HG02840 (cell line): ENCODE measurements around the gene C1orf210.

Source experiments
- ATAC-seq: cut with Tn5 transposase; IDR thresholded peaks from one replicate; pipeline ENCODE4 v1.9.1; 2021; ENCODE audit warnings: mild to moderate bottlenecking, moderate library complexity, moderate number of reproducible peaks; ENCODE audit not compliant: unreplicated experiment, low FRiP score

C1orf210 gene

DNA sequence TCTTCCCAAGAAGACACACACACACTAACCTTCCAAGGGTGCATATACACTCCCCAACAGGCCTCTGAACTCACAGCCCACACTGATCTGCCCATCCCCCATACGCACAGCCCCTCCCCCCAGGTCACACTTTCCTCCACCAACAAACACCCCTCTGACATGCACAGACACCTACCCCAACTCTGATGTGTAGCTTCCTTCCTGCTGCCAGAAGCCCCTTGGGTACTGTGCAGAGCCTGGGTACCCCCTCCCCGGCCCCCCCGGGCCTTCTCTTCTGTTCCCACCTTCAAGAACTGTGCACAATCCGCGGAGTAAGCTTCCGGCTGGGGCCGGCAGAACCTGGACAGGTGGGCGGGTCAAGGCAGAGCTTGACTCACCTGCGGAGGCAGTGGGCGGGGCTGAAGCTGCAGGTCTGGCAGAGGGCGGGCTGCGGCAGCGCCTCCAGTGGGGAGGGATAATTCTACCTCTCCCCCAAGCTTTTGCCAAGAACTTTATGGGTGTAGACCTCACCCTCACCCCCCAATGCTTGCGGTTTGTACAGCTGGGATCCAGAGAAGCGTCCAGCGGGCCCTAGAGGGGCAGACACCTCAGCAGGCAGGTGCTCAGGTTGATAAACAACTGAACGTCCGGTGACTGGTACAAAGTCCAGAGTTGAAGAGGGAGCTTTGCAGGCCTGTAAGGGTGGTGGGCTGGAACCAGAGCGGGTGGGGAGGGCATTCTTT lies at the start of gene C1orf210:
Gene C1orf210 (minus strand): TSS at position 313 of the 722 bp plus-strand sequence. CDS start 2,311 bp downstream, outside the sequence.
- ATAC-seq, result no peak

DNA sequence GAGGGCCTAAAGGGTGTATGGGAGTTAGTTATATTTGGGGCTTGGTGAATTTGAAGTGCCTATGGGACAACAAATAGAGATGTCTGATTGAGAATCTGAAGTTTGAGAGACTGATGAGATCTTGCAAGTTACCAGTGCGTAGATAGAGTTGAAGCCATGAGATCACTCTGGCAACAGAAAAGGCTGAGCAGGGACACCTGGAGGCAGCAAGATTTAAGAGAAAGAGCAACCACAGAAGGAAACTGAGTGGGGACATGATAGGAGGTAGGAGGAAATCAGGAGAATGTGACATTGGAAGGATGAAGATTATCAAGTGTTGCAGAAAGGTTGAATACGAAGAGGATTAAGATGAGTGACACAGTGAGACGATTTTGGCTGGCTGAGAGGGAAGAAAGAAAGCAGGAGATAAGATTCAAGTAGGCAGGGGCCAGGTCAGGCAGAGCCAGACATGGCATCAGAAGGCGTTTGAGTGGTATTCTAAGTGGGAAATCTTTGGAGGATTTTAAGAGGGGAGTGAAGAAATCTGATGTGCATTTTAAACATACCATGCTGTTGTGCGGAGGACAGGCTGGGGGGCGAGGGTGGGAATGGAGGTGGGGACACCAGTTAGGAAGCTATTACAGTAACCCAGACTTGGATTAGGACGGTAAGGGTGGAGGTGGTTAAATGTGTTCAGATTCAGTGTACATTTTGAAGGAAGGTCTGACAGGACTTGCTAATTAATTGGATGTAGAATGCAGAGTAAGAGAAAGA lies 49.2 kb upstream of the C1orf210 start:
- ATAC-seq, result no peak

DNA sequence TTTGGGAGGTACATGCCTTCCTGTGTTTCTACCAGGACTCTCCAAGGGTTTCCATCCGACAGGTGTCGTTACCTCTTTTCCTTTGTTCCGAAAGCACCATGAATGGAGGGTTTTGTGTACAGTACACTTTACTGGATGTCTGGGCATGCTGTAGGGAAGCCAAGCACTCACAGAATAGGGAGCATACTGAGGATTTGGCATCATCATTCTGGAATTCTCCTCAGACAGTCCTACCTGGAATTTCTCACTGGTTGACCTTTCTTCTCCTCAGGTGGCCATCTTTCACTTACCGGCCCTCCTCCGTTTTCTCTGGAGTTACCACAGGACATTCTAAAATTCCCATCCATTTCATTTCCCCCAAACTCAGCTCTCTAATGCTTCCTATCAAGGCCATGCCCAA lies 46.3 kb upstream of the C1orf210 start:
- no peak for ATAC-seq

DNA sequence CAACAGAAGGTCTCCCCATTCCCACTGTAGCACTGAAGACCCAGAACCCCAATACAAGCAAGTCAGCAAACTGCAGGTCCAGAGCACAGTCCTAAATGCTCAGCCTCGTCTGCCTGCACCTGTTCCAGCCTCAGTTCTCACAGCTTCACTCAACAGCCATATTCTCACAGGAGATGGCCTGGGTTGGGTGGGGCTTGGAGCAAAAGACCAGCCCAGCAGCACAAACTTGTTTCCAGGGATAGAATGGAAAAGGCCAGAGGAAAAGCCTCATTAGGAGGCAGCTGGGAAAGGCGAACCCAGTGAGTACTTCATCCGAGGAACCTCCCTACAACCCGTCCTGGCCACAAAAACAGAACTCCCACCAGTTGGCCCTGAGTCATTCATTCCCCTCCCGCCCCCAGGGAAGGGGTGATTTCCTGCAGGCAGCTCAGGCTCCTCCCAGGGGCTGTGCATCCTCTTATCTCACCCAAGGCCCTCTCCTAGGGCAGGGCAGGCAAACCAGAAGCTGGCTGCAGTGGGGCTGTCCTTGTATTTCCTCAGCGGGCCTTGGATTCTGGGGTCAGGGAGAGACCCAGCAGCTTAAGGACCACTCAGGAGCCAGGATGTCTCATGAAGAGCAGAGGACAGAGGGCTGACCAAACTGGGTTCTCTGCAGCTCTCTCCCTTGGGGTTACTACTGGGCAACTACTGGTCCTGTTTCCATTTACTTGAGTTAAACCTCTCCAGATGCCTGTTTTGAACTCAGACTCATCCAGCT lies 44.8 kb upstream of the C1orf210 start:
- no peak for ATAC-seq

DNA sequence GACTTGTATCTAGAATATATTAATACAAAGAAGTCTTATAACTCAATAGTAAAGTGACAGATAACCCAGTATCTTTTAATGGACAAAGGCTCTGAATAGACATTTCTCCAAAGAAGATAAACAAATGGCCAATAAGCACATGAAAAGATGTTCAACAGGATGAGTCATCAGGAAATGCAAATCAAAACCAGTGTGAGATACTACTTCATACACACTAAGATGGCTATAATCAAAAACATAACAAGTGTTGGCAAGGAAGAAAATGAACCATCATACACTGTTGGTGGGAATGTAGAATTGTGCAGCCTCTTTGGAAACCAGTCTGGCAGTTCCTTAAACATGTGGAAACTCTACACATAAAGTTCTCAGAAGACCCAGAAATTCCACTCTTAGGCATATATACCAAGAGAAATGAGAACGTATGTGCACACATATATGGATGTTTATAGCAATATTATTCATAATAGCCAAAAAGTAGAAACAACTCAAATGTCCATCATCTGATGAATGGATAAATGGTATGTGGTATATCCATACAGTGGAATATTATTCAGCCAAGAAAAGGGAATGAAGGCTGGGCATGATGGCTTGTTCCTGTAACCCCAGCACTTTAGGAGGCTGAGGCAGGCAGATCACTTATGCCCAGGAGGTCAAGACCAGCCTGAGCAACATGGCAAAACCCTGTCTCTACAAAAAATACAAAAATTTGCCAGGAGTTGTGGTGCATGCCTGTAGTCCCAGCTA lies 42.3 kb upstream of the C1orf210 start:
- ATAC-seq, result no peak

DNA sequence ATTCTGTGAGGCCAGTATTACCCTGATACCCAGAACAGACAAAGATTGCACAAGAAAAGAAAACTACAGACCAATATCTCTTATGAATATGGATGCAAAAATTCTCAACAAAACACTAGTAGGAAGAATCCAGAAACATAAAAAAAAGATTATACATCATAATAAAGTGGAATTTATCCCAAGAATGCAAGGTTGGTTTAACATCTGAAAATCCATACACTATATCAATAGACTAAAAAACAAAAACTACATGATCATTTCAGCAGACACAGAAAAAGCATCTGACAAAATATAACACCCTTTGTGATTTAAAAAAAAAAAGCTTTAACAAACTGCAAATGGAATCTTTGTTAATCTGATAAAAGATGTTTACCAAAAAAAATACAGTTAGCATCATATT lies 40.0 kb upstream of the C1orf210 start:
- ATAC-seq, result no peak

DNA sequence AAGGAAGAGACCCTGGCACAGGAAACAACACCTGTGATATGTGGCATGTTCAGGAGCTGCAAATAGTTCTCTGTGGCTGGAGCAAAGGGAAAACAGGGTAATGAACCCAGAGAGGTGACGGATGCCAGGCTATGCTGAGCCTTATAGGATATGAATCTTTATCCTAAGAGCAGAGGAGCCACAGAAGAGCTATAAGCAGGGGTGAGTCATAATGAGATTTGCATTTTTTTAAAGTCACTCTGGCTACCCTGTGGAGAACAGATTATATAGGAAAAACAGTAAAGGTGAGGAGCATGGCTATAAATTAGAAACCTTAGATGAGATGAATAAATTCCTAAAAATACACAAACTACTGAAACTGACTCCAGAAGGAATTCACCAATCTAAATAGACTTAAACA lies 39.4 kb upstream of the C1orf210 start:
- ATAC-seq, result no peak

DNA sequence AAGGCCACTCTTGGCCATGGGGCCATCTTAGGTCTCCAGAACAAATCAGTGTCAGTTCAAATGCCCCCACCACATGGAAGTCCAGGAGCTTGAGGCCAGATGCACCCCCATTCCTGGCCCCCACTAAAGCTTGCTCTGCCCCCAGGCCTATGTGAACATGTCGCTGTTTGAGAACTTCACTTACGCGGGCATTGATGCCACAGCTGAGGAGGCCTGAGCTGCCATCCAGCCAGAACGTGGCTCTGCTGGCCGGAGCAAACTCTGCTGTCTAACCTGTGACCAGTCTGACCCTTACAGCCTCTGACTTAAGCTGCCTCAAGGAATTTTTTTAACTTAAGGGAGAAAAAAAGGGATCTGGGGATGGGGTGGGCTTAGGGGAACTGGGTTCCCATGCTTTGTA lies 37.1 kb upstream of the C1orf210 start:
- no peak for ATAC-seq

DNA sequence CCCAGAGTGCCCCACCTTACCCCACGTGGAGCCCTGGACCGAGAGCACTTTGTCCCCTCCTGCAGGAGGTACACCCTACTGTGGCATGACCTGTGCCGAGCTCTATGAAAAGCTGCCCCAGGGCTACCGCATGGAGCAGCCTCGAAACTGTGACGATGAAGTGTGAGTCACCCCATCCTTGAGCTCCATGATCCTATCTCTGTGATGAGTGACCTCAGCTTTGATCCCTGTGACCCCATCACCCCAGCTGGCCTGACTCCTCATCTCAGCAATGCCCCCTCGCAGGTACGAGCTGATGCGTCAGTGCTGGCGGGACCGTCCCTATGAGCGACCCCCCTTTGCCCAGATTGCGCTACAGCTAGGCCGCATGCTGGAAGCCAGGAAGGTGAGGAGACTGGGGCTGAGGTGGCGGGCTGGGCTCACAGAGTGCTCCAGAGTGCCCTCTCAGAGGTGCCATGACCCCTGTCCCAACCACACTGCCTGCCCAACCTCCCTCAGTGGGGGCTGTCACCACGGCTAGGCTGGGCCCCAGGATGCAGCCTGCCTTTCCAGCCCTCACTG lies 36.0 kb upstream of the C1orf210 start:
- no peak for ATAC-seq

DNA sequence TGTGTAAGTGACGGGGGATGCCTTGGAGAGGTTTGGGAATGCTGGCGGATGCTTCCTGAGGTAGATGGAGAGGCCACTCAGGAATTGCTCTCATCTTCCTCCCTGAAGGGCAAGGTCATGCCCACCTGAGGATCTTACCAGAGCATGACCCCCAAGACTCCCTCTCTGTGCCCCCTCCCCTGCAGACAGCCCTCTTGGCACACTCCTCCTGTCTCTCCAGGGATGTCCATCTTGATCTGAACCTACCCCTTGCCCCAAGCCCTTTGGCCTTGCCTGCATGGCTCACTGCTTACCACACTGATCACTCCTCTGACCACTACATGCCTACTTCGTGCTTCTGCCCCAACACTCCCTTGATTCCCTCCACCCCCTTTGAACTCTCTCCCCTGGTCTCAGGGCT lies 34.4 kb upstream of the C1orf210 start:
- ATAC-seq, result no peak

DNA sequence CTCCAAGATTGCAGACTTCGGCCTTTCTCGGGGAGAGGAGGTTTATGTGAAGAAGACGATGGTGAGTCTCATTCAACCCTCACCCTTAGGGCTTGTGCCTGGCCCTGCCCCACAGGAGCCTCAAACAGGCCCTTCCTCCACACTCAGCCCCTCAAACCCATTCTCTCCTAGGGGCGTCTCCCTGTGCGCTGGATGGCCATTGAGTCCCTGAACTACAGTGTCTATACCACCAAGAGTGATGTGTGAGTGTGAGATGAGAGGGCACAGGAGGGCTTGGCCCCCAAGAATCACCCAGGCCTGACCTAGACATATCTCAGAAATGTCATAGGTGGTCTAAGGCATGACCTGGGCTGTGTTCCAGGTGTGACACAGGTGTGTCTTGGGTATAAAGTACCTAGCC lies 33.9 kb upstream of the C1orf210 start:
- ATAC-seq, result no peak

DNA sequence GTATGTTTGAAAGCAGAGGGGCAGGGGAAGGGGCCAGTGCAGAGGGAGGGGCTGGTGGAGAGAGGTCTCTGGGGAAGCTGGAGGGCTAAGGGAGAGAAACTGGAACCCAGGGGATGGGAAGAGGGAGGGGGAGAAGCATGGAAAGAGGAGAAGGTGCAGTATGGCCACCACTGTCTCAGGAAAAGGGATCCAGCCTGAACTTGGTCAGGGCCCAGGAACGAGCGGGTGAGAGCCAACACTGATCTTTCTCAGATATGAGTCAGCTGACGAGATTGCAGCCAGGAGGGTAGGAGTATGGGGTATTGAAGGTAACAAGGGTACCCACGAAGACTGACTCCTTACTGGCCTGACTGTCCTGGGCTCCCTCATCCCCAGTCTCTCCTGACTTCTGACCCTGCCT lies 33.5 kb upstream of the C1orf210 start:
- ATAC-seq, result no peak

DNA sequence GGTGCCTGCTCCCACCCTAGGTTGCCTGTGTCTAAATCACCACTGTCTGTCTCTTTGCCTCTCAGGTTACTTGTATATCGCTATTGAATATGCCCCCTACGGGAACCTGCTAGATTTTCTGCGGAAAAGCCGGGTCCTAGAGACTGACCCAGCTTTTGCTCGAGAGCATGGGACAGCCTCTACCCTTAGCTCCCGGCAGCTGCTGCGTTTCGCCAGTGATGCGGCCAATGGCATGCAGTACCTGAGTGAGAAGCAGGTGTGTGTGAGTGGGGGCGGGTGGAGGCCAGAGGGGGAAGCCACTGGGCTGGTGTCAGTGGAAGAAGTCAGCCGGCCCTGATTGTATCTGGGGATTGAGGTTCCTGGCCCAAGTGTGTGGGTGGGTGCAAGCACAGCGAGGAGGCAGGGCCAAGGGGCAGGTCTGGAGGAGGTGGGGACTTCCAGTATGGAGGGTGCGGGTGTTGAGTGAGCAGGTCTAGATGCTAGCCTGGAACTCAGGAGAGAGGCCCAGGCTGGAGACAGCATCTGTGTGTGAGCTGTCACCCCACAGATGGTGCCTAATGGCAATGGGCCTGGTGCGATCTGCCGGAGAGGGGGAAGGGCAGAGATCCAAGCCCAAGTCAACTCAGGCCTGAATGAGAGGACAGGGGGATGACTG lies 32.6 kb upstream of the C1orf210 start:
- no peak for ATAC-seq

DNA sequence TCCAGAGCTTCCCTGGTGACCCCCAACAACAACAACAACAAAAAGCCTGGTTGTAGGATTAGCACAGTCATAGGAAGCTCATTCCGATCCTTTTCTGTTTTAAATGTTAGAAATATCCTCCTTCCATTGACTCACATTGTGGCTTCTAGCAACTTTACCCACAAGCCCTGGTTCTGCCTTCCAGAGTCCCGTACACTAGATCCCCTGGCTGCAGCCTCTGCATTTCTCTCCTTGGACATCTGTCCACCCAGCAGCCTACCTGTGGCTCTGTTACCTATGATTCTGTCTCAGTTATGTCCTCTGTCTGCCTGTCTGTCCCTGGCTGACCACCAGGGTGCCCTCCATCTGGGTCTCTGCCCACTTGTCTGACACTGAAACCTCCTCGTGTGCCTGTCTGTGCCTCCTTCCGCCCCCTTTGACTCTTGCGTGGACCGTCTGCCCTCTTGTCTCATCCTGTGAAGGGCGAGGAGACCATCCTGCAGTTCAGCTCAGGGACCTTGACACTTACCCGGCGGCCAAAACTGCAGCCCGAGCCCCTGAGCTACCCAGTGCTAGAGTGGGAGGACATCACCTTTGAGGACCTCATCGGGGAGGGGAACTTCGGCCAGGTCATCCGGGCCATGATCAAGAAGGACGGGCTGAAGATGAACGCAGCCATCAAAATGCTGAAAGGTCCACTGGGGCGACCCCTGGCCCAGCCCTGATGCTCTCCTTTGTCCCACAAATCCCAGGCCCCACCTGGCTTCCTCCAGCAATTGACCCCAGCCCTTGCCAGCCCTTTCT lies 31.5 kb upstream of the C1orf210 start:
- no peak for ATAC-seq

DNA sequence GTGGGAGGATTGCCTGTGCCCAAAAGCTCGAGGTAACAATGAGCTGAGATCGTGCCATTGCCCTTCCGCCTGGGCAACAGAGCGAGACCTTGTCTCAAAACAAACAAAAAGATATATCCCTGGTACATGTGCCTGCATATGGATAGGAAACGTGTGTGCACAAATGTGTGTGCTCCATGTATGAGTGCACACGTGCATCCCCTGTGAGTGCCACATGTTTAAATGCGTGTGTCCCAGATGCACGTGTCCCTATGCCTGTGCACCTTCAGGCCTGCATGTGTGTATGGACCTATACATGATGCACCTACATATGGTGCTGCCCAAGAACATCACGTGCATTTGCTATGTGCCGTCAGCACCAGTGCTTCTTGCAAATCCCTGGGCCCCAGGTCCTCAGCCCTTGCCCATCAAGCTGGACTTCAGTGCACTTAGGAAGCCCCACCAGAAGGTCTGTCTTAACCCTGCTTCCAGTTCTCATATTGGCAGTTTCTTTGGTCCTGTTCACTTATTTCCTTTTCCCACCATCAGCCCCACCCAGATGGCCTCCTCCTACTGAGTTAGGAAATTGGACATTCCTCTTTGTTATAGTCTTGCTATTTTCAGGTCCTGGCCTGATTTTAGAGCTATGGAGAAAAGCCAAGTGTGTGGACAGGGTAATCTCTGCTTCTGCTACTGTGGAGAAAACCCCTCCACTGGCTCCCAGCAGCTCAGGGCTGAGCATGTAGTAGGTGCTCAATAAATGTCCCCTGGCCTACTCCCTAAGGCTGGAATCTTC lies 30.8 kb upstream of the C1orf210 start:
- no peak for ATAC-seq

DNA sequence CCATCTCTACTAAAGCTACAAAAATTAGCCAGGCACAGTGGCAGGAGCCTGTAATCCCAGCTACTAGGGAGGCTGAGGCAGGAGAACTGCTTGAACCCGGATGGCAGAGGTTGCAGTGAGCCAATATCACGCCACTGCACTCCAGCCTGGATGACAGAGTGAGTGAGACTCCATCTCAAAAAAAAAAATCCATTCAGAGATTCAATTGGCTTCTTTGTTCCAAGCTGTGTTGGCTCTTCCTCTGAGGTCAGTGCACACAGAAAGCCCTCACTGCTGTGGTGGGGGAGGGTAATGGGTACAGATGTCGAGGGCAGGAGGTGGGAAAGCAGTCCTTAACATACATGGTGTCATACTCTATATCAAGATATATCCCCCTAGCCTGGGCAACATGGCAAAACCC lies 30.1 kb upstream of the C1orf210 start:
- ATAC-seq, result no peak

DNA sequence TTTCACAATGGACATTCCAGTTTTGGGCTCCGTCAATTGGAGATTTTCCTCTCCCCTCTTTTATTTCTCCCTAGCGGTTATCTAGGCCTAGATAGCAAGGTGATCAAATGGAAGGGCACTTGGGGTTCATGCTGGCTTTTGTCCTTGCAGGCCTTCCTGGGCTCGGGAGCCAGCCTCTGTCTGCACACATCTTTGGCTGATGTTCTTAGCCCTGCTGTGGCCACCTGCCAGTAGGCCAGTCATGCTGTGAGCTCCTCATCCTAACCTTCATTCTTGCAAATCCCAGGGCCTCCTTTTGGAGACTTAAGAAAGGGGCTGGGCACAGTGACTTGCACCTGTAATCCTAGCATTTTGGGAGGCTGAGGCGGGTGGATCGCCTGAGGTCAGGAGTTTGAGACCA lies 28.9 kb upstream of the C1orf210 start:
- no peak for ATAC-seq

DNA sequence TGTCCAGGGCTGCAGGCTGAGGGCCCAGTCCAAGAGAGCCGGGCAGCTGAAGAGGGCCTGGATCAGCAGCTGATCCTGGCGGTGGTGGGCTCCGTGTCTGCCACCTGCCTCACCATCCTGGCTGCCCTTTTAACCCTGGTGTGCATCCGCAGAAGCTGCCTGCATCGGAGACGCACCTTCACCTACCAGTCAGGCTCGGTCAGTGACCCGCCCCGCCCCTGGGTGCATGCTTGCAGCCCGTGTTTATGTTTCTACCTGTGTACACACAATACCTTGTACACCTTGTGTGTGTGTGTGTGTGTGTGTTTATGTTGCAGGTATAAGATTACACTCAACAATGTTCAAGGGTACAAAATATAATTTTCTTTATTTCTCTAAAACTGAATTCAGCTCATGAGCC lies 28.4 kb upstream of the C1orf210 start:
- ATAC-seq, result no peak
